ENCODE measurements around the gene VEGFB. TPM values are rescaled to one million over a fixed set of nuclear protein-coding genes. Genes with fewer than 3 reads are reported as not detected.

Gene VEGFB
- total RNA-seq, 1 experiment from 2014 or later = 47.5 TPM

DNA sequence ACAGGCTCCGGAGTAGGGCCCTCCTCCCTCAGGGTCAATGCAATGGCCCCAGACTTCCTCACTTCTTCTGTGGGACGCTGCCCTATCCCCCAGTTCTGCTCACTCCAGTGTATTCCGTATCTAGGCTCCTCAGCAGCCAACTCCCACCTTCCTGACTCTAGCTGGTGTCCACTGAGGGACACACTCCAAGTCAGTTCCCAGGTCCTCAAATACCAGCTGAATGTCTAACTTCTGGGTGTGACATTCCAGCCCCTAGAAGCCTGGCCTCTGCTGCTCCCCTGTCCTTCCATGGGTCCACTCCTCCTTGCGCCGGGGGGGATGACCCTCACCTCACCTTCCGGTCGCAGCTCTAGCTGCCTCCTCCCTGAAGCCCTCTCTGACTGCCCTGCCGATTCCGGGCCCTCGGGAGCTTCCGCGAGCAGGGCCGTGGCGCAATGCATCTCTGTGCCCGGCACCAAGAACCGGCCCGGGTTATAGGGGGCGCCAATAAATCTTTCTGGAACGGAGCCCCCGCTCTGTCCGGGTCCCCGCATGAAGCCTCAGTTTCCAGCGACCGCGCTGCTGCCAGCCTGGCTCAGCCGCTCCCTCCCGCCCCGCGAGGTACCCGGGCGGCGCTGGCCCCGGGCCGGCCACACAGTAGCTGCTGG, 34.6 kb downstream of the VEGFB start:
- Histone ChIP-seq H3K4me1 (ENCODE audit: control insufficient read depth in 1 of 2, insufficient read depth in 2 of 2, low read length in 2 of 2) (peaks cover 18 to 31% of the 10 kb centered on the region in 2 experiments; a peak in 3 of 4 replicates), H4K20me1 (ENCODE audit: insufficient read depth) (no peaks in the 10 kb centered on the region), H3K4me2 (ENCODE audit: low read length) (peak overlapping the region; percentile 91), H3K27me3 (ENCODE audit: insufficient read depth, low read length) (no peaks in the 10 kb centered on the region), H3K79me2 (ENCODE audit: insufficient read depth, low read length) (peaks cover 8% of the 10 kb centered on the region; the same call in 1 of the 2 replicates), H3K9ac (ENCODE audit: low read length) (peak overlapping the region; percentile 80), H3K9me2 (ENCODE audit: insufficient read depth) (no peaks in the 10 kb centered on the region), H3K4me3 (replicated peaks in 1 of 2; ENCODE audit: low read depth in 1 of 2, low read length in 2 of 2) (peak overlapping the region; percentile 71 to 72), H2AFZ (ENCODE audit: low read depth, low read length, poor library complexity, severe bottlenecking) (no peak overlapping the region), H3K36me3 (ENCODE audit: control insufficient read depth in 1 of 2, insufficient read depth in 2 of 2, low read length in 2 of 2) (peaks cover 2 to 12% of the 10 kb centered on the region in 2 experiments; a peak in 1 of 4 replicates), H3K9me3 (ENCODE audit: control insufficient read depth in 1 of 2, insufficient read depth in 1 of 2, low read depth in 1 of 2, low read length in 2 of 2) (no peaks in the 10 kb centered on the region), H3K27ac (ENCODE audit: low read depth, low read length) (peak overlapping the region; percentile 95)
- no TSS peak for BruUV-seq (replicated peaks)
- peak; percentile 33 for ATAC-seq
- ChIA-PET CTCF (interaction anchor here (0.6 to 2.5 kb wide), 10 partner anchors 17 to 88 kb away, joined by 3 to 11 read pairs (median 4); partner anchors contain the start of genes PRDX5 and TRMT112), RAD21 (ENCODE audit: low non-redundant PET in 1 of 2, low total read pairs in 2 of 2, uncharacterized antibody in 2 of 2, unreplicated experiment in 2 of 2) (interaction anchor here in 1 of 2 experiments (0.8 kb wide), 1 partner anchor 42 kb away, joined by 3 read pairs; no protein-coding TSS in a partner anchor), POLR2A (interaction anchor here (0.7 to 3.9 kb wide), 14 partner anchors 11 to 83 kb away, joined by 3 to 29 read pairs (median 4); partner anchors contain the start of genes ESRRA, FKBP2, GPR137 and PPP1R14B)
- DNase-seq (ENCODE audit: low read depth, low spot score) = no peak
- intact Hi-C loops (cut with micrococcal nuclease) = no loop called here
- TF ChIP-seq ZFX (IDR thresholded peaks at IDR 0.05) = peak; percentile 64; the same call in 1 of the 2 replicates
- TF ChIP-seq, protein P1, sequence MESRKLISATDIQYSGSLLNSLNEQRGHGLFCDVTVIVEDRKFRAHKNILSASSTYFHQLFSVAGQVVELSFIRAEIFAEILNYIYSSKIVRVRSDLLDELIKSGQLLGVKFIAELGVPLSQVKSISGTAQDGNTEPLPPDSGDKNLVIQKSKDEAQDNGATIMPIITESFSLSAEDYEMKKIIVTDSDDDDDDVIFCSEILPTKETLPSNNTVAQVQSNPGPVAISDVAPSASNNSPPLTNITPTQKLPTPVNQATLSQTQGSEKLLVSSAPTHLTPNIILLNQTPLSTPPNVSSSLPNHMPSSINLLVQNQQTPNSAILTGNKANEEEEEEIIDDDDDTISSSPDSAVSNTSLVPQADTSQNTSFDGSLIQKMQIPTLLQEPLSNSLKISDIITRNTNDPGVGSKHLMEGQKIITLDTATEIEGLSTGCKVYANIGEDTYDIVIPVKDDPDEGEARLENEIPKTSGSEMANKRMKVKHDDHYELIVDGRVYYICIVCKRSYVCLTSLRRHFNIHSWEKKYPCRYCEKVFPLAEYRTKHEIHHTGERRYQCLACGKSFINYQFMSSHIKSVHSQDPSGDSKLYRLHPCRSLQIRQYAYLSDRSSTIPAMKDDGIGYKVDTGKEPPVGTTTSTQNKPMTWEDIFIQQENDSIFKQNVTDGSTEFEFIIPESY (IDR thresholded peaks at IDR 0.05; ENCODE audit: extremely low read depth, insufficient replicate concordance, low read length) = no peak
- TF ChIP-seq RAD21 (IDR thresholded peaks at IDR 0.05; ENCODE audit: low read depth) = no peak
- TF ChIP-seq CBX3 (IDR thresholded peaks at IDR 0.05; ENCODE audit: low read depth) = no peak
- no peak for TF ChIP-seq ZNF274 (IDR thresholded peaks at IDR 0.05; ENCODE audit: low read depth, low read length)
- TF ChIP-seq YY1 (IDR thresholded peaks at IDR 0.05; ENCODE audit: extremely low read depth, insufficient replicate concordance, low read depth, low read length) = peak; percentile 55
- TF ChIP-seq, protein P2, sequence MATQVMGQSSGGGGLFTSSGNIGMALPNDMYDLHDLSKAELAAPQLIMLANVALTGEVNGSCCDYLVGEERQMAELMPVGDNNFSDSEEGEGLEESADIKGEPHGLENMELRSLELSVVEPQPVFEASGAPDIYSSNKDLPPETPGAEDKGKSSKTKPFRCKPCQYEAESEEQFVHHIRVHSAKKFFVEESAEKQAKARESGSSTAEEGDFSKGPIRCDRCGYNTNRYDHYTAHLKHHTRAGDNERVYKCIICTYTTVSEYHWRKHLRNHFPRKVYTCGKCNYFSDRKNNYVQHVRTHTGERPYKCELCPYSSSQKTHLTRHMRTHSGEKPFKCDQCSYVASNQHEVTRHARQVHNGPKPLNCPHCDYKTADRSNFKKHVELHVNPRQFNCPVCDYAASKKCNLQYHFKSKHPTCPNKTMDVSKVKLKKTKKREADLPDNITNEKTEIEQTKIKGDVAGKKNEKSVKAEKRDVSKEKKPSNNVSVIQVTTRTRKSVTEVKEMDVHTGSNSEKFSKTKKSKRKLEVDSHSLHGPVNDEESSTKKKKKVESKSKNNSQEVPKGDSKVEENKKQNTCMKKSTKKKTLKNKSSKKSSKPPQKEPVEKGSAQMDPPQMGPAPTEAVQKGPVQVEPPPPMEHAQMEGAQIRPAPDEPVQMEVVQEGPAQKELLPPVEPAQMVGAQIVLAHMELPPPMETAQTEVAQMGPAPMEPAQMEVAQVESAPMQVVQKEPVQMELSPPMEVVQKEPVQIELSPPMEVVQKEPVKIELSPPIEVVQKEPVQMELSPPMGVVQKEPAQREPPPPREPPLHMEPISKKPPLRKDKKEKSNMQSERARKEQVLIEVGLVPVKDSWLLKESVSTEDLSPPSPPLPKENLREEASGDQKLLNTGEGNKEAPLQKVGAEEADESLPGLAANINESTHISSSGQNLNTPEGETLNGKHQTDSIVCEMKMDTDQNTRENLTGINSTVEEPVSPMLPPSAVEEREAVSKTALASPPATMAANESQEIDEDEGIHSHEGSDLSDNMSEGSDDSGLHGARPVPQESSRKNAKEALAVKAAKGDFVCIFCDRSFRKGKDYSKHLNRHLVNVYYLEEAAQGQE (IDR thresholded peaks at IDR 0.05; ENCODE audit: low read depth) = no peak
- TF ChIP-seq, protein P3, sequence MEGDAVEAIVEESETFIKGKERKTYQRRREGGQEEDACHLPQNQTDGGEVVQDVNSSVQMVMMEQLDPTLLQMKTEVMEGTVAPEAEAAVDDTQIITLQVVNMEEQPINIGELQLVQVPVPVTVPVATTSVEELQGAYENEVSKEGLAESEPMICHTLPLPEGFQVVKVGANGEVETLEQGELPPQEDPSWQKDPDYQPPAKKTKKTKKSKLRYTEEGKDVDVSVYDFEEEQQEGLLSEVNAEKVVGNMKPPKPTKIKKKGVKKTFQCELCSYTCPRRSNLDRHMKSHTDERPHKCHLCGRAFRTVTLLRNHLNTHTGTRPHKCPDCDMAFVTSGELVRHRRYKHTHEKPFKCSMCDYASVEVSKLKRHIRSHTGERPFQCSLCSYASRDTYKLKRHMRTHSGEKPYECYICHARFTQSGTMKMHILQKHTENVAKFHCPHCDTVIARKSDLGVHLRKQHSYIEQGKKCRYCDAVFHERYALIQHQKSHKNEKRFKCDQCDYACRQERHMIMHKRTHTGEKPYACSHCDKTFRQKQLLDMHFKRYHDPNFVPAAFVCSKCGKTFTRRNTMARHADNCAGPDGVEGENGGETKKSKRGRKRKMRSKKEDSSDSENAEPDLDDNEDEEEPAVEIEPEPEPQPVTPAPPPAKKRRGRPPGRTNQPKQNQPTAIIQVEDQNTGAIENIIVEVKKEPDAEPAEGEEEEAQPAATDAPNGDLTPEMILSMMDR (IDR thresholded peaks at IDR 0.05 in 2 of 3, conservative IDR thresholded peaks at IDR 0.05 in 1 of 3; ENCODE audit: borderline replicate concordance in 1 of 3, insufficient read depth in 1 of 3, low read depth in 2 of 3, low read length in 2 of 3) = no peak
- peak; percentile 3 for TF ChIP-seq TCF7L2 (IDR thresholded peaks at IDR 0.05; ENCODE audit: borderline replicate concordance, extremely low read depth, insufficient read depth, insufficient read length)
- TF ChIP-seq, protein P4, sequence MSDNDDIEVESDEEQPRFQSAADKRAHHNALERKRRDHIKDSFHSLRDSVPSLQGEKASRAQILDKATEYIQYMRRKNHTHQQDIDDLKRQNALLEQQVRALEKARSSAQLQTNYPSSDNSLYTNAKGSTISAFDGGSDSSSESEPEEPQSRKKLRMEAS (IDR thresholded peaks at IDR 0.05) = no peak
- TF ChIP-seq EZH2phosphoT487 (IDR thresholded peaks at IDR 0.05; ENCODE audit: borderline replicate concordance) = no peak
- TF ChIP-seq, protein P5, sequence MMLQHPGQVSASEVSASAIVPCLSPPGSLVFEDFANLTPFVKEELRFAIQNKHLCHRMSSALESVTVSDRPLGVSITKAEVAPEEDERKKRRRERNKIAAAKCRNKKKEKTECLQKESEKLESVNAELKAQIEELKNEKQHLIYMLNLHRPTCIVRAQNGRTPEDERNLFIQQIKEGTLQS (IDR thresholded peaks at IDR 0.05) = no peak
- TF ChIP-seq ELF1 (IDR thresholded peaks at IDR 0.05; ENCODE audit: borderline replicate concordance, low read depth) = no peak
- TF ChIP-seq FOSL1 (IDR thresholded peaks at IDR 0.05; ENCODE audit: low read depth) = no peak
- TF ChIP-seq JUND (IDR thresholded peaks at IDR 0.05) = no peak
- no peak; the same call in 1 of the 2 replicates for TF ChIP-seq POLR2AphosphoS5 (IDR thresholded peaks at IDR 0.05; ENCODE audit: low read depth, low read length)
- peak; percentile 14 for TF ChIP-seq POLR2A (IDR thresholded peaks at IDR 0.05; ENCODE audit: borderline replicate concordance, extremely low read depth, insufficient read depth, insufficient read length)
- TF ChIP-seq SRF (IDR thresholded peaks at IDR 0.05; ENCODE audit: low read depth) = no peak
